ENCODE results near the gene BSPH1.
"Not testable (repeated sequence)": the region's sequence is repeated elsewhere in the genome, so short reads cannot be mapped to it uniquely, and the experiment has no call there.

Gene BSPH1

GRCh38 chr19:47920107-47920506, 71.9 kb downstream of the BSPH1 start:
- DNase-seq (ENCODE audit: low read depth) = not testable (repeated sequence)

Data from GM04504 (cell line).